Gastrocnemius medialis (tissue), 4 donors: ENCODE data around the gene COL19A1. TPM values are rescaled to one million over a fixed set of nuclear protein-coding genes. Genes with fewer than 3 reads are reported as not detected.
"Not testable (repeated sequence)": the region's sequence is repeated elsewhere in the genome, so short reads cannot be mapped to it uniquely, and the experiment has no call there.

Source experiments
- ATAC-seq, 2 donors: fragments of 150-250 bp; one replicate each; pipeline ENCODE4 v1.9.1; 2016
- DNase-seq, 2 donors: peaks; one replicate each; pipeline ENCODE4 v3.0.0-alpha.2; 2019
- H3K27ac ChIP-seq, 4 donors: fragments of 200-600 bp; sonication (generic); 1 replicate in 1 of 4; 2 replicates in 3 of 4; pipeline ENCODE4 v1.5.1; 2016 to 2018; ENCODE audit warnings: mild to moderate bottlenecking in 2 of 4, moderate library complexity in 1 of 4
- H3K27me3 ChIP-seq, 3 donors: fragments of 200-600 bp; sonication (generic) in 2 of 3; 1 replicate in 1 of 3; 2 replicates in 2 of 3; pipeline versions ENCODE4 v1.5.1 to v1.6.0; 2016 to 2019; ENCODE audit warnings: mild to moderate bottlenecking in 1 of 3, moderate library complexity in 1 of 3
- H3K36me3 ChIP-seq, 2 donors: fragments of 200-600 bp; sonication (generic) in 1 of 2; one replicate each; pipeline ENCODE4 v1.5.1; 2017 to 2018
- H3K4me1 ChIP-seq, 2 donors: fragments of 200-600 bp; sonication (generic) in 1 of 2; one replicate each; pipeline ENCODE4 v1.5.1; 2016 to 2017; ENCODE audit warnings: mild to moderate bottlenecking in 2 of 2
- H3K4me3 ChIP-seq, 4 donors: fragments of 200-600 bp; sonication (generic) in 3 of 4; 1 replicate in 1 of 4; 2 replicates in 3 of 4; pipeline ENCODE4 v1.5.1; 2016 to 2019; ENCODE audit warnings: mild to moderate bottlenecking in 2 of 4
- H3K9me3 ChIP-seq, 3 donors: fragments of 200-600 bp; sonication (generic) in 2 of 3; 1 replicate in 1 of 3; 2 replicates in 2 of 3; pipeline ENCODE4 v1.5.1; 2016 to 2019
- CTCF ChIP-seq, 5 experiments: fragments of 450-650 bp in 3 of 5; fragments of 200-600 bp in 2 of 5; sonication (generic) in 2 of 5; IDR thresholded peaks in 4 of 5; conservative IDR thresholded peaks in 1 of 5; 1 replicate in 4 of 5; 2 replicates in 1 of 5; pipeline ENCODE4 v1.5.1; 2016 to 2019; ENCODE audit warnings: antibody characterized with exemption in 5 of 5, mild to moderate bottlenecking in 3 of 5, moderate library complexity in 3 of 5
- POLR2A ChIP-seq, 2 donors: fragments of 450-650 bp; IDR thresholded peaks; one replicate each; pipeline ENCODE4 v1.6.1; 2017; ENCODE audit warnings: antibody characterized with exemption in 2 of 2, mild to moderate bottlenecking in 2 of 2, moderate library complexity in 2 of 2
- in situ Hi-C, 4 donors: fragments of 200-750 bp; cut with MboI; loops; one replicate each; pipeline versions ENCODE4 v1.15.0 to v1.8.0; 2017; ENCODE audit warnings: low sequenced_read_pairs in 4 of 4
- intact Hi-C: fragments of 100-400 bp; cut with DNase I; formaldehyde crosslinking; loops from one replicate; pipeline ENCODE4 v1.15.1; 2023; ENCODE audit warnings: low total_unique reads
- total RNA-seq, 4 donors: library from RNA; depleted of rRNA; stranded (reverse); fragments of >200 nt; gene quantifications; one replicate each; pipeline versions ENCODE4 v1.1.0 to v1.2.3, GENCODE V29; 2016

Gene COL19A1
- total RNA-seq, 4 donors from 2014 or later: 0.05 to 0.65 (median 0.14) TPM

GRCh38 chr6:69819138-69819537 is 47.2 kb upstream of the COL19A1 start:
- no peak for ATAC-seq
- intact Hi-C loops (no loop called here), in situ Hi-C loops (no loop called here)
- Histone ChIP-seq H3K27me3 (no peaks in the 10 kb centered on the region), H3K4me3 (no peak overlapping the region), H3K9me3 (no peaks in the 10 kb centered on the region), H3K27ac (no peak overlapping the region), H3K36me3 (no peaks in the 10 kb centered on the region), H3K4me1 (no peaks in the 10 kb centered on the region)
- no peak for DNase-seq
- no peak for TF ChIP-seq CTCF (IDR thresholded peaks at IDR 0.05 in 4 of 5, conservative IDR thresholded peaks at IDR 0.05 in 1 of 5)

- Histone ChIP-seq H3K27me3 (no peaks in the 10 kb centered on the region), H3K36me3 (no peaks in the 10 kb centered on the region), H3K4me1 (no peaks in the 10 kb centered on the region), H3K27ac (no peak overlapping the region), H3K4me3 (no peak overlapping the region), H3K9me3 (no peaks in the 10 kb centered on the region)
- in situ Hi-C loops (no loop called here), intact Hi-C loops (no loop called here)
- TF ChIP-seq POLR2A (IDR thresholded peaks at IDR 0.05) (no peak), CTCF (IDR thresholded peaks at IDR 0.05 in 4 of 5, conservative IDR thresholded peaks at IDR 0.05 in 1 of 5) (no peak)
- ATAC-seq (no peak), DNase-seq (no peak)
Observed at GRCh38 chr6:69820018-69820417, 46.3 kb upstream of the COL19A1 start.

- H3K27me3 ChIP-seq: no peaks in the 10 kb centered on the region
- no peak overlapping the region for H3K4me3 ChIP-seq
- intact Hi-C loops: no loop called here
- no peak overlapping the region for H3K27ac ChIP-seq
- no peak for TF ChIP-seq POLR2A (IDR thresholded peaks at IDR 0.05)
- no peak for TF ChIP-seq CTCF (IDR thresholded peaks at IDR 0.05 in 4 of 5, conservative IDR thresholded peaks at IDR 0.05 in 1 of 5)
- no peak for ATAC-seq
- no peaks in the 10 kb centered on the region for H3K36me3 ChIP-seq
- no peak for DNase-seq
- no peaks in the 10 kb centered on the region for H3K4me1 ChIP-seq
- in situ Hi-C loops: no loop called here
- no peaks in the 10 kb centered on the region for H3K9me3 ChIP-seq
Observed at GRCh38 chr6:69820438-69820837, 45.9 kb upstream of the COL19A1 start.

- ATAC-seq, DNase-seq, H3K9me3 ChIP-seq, H3K36me3 ChIP-seq, H3K27me3 ChIP-seq, H3K4me1 ChIP-seq, H3K27ac ChIP-seq, H3K4me3 ChIP-seq, in situ Hi-C loops, intact Hi-C loops: not testable (repeated sequence)
Observed at GRCh38 chr6:69824355-69824754, 42.0 kb upstream of the COL19A1 start.

GRCh38 chr6:69825904-69826303 is 40.5 kb upstream of the COL19A1 start:
- no peaks in the 10 kb centered on the region for H3K4me1 ChIP-seq
- TF ChIP-seq CTCF (IDR thresholded peaks at IDR 0.05 in 4 of 5, conservative IDR thresholded peaks at IDR 0.05 in 1 of 5) (no peak), POLR2A (IDR thresholded peaks at IDR 0.05) (no peak)
- DNase-seq: no peak
- H3K4me3 ChIP-seq: no peak overlapping the region
- ATAC-seq: no peak
- no peaks in the 10 kb centered on the region for H3K9me3 ChIP-seq
- no peaks in the 10 kb centered on the region for H3K36me3 ChIP-seq
- H3K27me3 ChIP-seq: no peaks in the 10 kb centered on the region
- intact Hi-C loops: no loop called here
- in situ Hi-C loops: loop anchor here in 3 of 4 donors (25.0 kb wide), 1 partner anchor 286 kb away; no protein-coding TSS in a partner anchor
- H3K27ac ChIP-seq: no peak overlapping the region
